Effector memory CD4-positive, alpha-beta T cell (primary cell): ENCODE results near the gene ZNF821.
"Not testable (repeated sequence)": the region's sequence is repeated elsewhere in the genome, so short reads cannot be mapped to it uniquely, and the experiment has no call there.

Source experiments
- DNase-seq, 3 donors: peaks; one replicate each; pipeline ENCODE4 v3.0.0-alpha.2; 2020
- H3K27ac ChIP-seq: 2 replicates; pipeline ENCODE4 v1.7.0; 2013; ENCODE audit warnings: mild to moderate bottlenecking, low read length, moderate library complexity; ENCODE audit not compliant: insufficient read depth, poor library complexity, severe bottlenecking
- H3K27me3 ChIP-seq: replicated peaks from 2 replicates; pipeline ENCODE4 v1.7.0; 2013; ENCODE audit warnings: mild to moderate bottlenecking, low read length; ENCODE audit not compliant: insufficient read depth, control insufficient read depth, poor library complexity, severe bottlenecking
- H3K36me3 ChIP-seq: 2 replicates; pipeline ENCODE4 v1.7.0; 2013; ENCODE audit warnings: mild to moderate bottlenecking, low read length, moderate library complexity; ENCODE audit not compliant: control insufficient read depth, insufficient read depth
- H3K4me1 ChIP-seq: 2 replicates; pipeline ENCODE4 v1.7.0; 2013; ENCODE audit warnings: low read length, mild to moderate bottlenecking; ENCODE audit not compliant: control insufficient read depth, insufficient read depth, poor library complexity, severe bottlenecking
- H3K4me3 ChIP-seq: 2 replicates; pipeline ENCODE4 v1.7.0; 2013; ENCODE audit warnings: low read length, low read depth, mild to moderate bottlenecking; ENCODE audit not compliant: insufficient read depth, poor library complexity, severe bottlenecking
- H3K9me3 ChIP-seq: 2 replicates; pipeline ENCODE4 v1.7.0; 2013; ENCODE audit warnings: mild to moderate bottlenecking, low read length, moderate library complexity; ENCODE audit not compliant: control insufficient read depth

The ZNF821 gene

DNA sequence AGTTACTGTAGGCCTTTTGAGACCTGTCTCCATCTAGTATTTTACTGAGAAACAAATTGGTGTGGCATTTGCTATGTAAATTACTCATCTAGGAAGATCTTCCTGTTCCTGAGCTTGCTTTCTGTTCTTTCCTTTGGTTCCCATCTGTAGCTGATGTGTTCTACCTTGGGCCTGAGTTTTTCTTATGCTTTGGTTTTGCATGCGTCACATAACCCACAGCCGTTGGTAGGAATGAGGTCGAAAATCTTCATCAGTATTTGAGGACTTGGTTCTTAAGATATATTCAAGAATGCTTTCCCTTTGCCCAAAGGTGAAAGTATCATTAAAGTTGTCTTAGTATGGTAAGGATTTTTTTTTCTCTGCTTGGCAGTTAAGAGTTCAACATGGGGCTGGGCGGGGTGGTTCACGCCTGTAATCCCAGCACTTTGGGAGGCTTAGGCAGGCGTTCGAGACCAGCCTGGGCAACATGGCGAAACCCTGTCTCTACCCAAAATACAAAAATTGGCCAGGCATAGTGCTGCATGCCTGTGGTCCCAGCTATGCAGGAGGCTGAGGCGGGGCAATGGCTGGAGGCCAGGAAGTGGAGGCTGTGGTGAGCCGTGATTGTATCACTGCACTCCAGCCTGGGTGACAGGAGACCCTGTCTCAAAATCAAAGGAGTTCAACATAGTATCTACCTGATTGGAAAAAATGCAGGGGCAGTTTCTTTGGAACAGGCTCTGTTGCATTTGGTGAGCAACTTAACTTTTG lies 40.1 kb upstream of the ZNF821 start:
- no peak overlapping the region for H3K27ac ChIP-seq
- no peak overlapping the region for H3K4me3 ChIP-seq
- H3K9me3 ChIP-seq, result no peaks in the 10 kb centered on the region
- H3K27me3 ChIP-seq, result no peaks in the 10 kb centered on the region
- no peak for DNase-seq
- peaks cover 93% of the 10 kb centered on the region for H3K36me3 ChIP-seq
- no peaks in the 10 kb centered on the region for H3K4me1 ChIP-seq

DNA sequence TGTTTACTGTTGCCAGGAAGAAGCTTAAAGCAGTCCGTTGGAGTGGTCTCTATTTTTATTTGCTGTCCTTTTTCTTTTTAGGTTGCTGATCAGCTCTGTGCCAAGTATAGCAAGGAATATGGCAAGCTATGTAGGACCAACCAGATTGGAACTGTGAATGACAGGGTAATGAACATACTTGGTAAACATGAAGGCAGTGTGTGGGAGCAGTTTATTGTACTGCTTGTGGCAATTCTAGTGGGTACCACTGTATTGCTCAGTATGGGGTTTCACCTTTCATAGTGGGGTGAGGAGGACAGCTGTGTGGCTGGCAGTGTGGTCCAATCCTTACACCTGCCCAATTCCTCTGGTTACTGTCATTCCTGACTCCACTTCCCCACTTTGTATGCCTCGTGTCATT lies 36.7 kb upstream of the ZNF821 start:
- no peak overlapping the region for H3K27ac ChIP-seq
- H3K9me3 ChIP-seq, result no peaks in the 10 kb centered on the region
- H3K4me3 ChIP-seq, result no peak overlapping the region
- DNase-seq, result no peak
- H3K4me1 ChIP-seq, result peaks cover 5% of the 10 kb centered on the region
- H3K27me3 ChIP-seq, result no peaks in the 10 kb centered on the region
- peaks cover 93% of the 10 kb centered on the region for H3K36me3 ChIP-seq

- DNase-seq, result no peak
- peaks cover 81% of the 10 kb centered on the region for H3K36me3 ChIP-seq
- H3K27ac ChIP-seq, result no peak overlapping the region
These were observed 35.1 kb upstream of the ZNF821 start for GRCh38 chr16:71919035-71919434.

DNA sequence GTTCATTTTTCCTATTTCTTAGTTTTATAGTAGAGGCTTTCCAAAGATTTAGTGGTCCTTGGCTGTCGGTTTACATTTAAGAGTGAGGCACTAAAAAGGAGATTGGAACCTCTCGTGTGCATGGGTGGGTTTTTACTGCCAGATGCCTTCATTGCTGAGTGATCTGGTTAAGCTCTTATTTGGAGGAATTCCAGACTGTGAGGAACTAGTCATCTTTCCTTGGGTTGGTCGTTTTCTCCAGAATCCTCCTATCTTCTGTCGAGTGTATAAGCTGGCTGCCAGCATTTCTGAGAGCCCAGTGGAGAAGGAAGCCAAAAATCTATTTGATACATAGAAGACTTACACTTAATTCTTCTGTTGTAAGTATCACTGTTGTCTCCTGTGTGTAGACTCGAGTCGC lies 33.9 kb upstream of the ZNF821 start:
- Histone ChIP-seq H3K36me3 (peaks cover 70% of the 10 kb centered on the region), H3K27ac (no peak overlapping the region), H3K4me3 (no peak overlapping the region), H3K27me3 (no peaks in the 10 kb centered on the region), H3K9me3 (no peaks in the 10 kb centered on the region), H3K4me1 (peaks cover 5% of the 10 kb centered on the region)
- no peak for DNase-seq

More at GRCh38 chr16:71919035-71919434, 35.1 kb upstream of the ZNF821 start:
- no peaks in the 10 kb centered on the region for H3K9me3 ChIP-seq
- H3K27me3 ChIP-seq, result no peaks in the 10 kb centered on the region
- no peak overlapping the region for H3K4me3 ChIP-seq
- peaks cover 5% of the 10 kb centered on the region for H3K4me1 ChIP-seq

- Histone ChIP-seq H3K9me3 (no peaks in the 10 kb centered on the region), H3K36me3 (peaks cover 55% of the 10 kb centered on the region), H3K27me3 (no peaks in the 10 kb centered on the region), H3K4me1 (peaks cover 5% of the 10 kb centered on the region), H3K4me3 (no peak overlapping the region), H3K27ac (no peak overlapping the region)
- no peak for DNase-seq
These were observed 32.5 kb upstream of the ZNF821 start for GRCh38 chr16:71916397-71916920.

DNA sequence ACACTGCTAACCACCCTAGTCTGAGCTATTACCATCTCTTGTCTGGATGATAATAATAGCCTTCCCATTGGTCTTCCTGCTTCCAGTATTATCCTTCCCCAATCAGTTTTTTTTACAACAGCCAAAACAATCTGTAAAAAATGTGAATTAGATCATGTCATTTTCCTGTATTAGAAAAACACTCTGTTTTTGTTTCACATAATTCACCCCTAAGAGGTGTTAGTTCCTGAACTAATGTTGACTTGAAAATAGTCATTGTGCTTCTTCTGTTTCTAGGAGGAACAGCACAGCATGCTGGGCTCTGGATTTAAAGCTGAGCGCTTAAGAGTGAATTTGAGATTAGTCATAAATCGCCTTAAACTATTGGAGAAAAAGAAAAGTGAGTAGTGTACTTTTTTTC lies 31.4 kb upstream of the ZNF821 start:
- Histone ChIP-seq H3K4me3 (no peak overlapping the region), H3K4me1 (peaks cover 5% of the 10 kb centered on the region), H3K9me3 (no peaks in the 10 kb centered on the region), H3K27me3 (no peaks in the 10 kb centered on the region), H3K27ac (no peak overlapping the region), H3K36me3 (peaks cover 44% of the 10 kb centered on the region)
- DNase-seq, result no peak

DNA sequence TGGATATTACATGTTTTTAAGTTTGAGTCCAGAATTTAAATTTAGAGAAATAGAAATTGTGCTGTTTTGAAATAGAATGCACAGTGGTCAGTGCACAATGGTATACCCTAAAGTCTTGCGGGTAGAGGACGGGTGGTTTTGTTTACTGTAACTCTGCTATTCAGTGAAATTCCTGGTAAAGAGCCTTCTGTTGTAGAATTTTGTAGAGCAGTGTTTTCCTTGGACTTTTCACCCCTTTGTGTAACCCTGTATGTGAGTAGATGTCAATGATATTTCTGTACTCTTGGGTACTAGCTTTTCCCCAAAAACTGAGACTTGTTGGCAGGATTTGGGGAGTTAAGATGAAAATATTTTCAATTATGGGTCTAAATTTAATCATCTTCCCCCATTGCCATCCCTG lies 30.8 kb upstream of the ZNF821 start:
- H3K27ac ChIP-seq, result no peak overlapping the region
- H3K4me1 ChIP-seq, result peaks cover 8% of the 10 kb centered on the region
- DNase-seq, result no peak
- no peaks in the 10 kb centered on the region for H3K27me3 ChIP-seq
- H3K36me3 ChIP-seq, result peaks cover 39% of the 10 kb centered on the region
- no peak overlapping the region for H3K4me3 ChIP-seq
- no peaks in the 10 kb centered on the region for H3K9me3 ChIP-seq

- no peak for DNase-seq
These were observed 28.7 kb upstream of the ZNF821 start for GRCh38 chr16:71912534-71913275.

GRCh38 chr16:71911121-71911520 lies 27.1 kb upstream of the ZNF821 start:
- H3K36me3 ChIP-seq, result peaks cover 5% of the 10 kb centered on the region
- DNase-seq, result no peak
- peaks cover 8% of the 10 kb centered on the region for H3K4me1 ChIP-seq
- H3K9me3 ChIP-seq, result no peaks in the 10 kb centered on the region
- no peaks in the 10 kb centered on the region for H3K27me3 ChIP-seq
- H3K4me3 ChIP-seq, result no peak overlapping the region
- no peak overlapping the region for H3K27ac ChIP-seq

More at GRCh38 chr16:71912534-71913275, 28.7 kb upstream of the ZNF821 start:
- H3K9me3 ChIP-seq, result no peaks in the 10 kb centered on the region
- H3K27ac ChIP-seq, result no peak overlapping the region
- H3K4me3 ChIP-seq, result no peak overlapping the region
- H3K4me1 ChIP-seq, result peaks cover 10% of the 10 kb centered on the region
- peaks cover 19% of the 10 kb centered on the region for H3K36me3 ChIP-seq
- no peaks in the 10 kb centered on the region for H3K27me3 ChIP-seq

- peaks cover 20% of the 10 kb centered on the region for H3K4me1 ChIP-seq
- not testable (repeated sequence) for H3K36me3 ChIP-seq, H3K4me3 ChIP-seq, H3K27ac ChIP-seq, DNase-seq, H3K27me3 ChIP-seq, H3K9me3 ChIP-seq
These were observed 21.8 kb upstream of the ZNF821 start for GRCh38 chr16:71905765-71906164.
